NCI-H526 treated with DMSO at 0.1 percent for 48 hours (cell line): Measurements from ENCODE around the gene RDH16.
"Not testable (repeated sequence)": the region's sequence is repeated elsewhere in the genome, so short reads cannot be mapped to it uniquely, and the experiment has no call there.

ENCODE experiments used
- DNase-seq: peaks from one replicate; lab custom pipeline; 2025; lab: John Stamatoyannopoulos, UW

The RDH16 gene

DNA sequence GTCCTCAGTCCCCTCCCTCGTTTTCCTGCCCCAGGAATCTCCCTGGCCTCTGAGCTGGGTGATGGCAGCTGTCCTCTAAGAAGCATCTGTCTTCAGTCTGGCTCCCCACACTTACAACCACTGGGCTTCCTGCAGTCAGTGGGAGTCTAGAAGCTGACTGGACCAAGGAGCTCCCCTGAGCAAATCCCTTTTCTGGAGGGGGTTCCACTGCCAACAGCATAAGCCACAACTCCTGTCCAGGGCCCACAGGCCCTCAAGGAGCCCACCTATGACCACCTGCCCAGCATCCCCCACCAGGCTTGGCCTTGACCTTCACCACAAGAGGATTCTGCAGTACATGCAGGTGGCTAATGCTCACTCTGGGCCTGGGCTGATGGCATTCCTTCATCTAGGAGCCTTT, 4.1 kb downstream of the RDH16 start:
- DNase-seq: no peak

DNA sequence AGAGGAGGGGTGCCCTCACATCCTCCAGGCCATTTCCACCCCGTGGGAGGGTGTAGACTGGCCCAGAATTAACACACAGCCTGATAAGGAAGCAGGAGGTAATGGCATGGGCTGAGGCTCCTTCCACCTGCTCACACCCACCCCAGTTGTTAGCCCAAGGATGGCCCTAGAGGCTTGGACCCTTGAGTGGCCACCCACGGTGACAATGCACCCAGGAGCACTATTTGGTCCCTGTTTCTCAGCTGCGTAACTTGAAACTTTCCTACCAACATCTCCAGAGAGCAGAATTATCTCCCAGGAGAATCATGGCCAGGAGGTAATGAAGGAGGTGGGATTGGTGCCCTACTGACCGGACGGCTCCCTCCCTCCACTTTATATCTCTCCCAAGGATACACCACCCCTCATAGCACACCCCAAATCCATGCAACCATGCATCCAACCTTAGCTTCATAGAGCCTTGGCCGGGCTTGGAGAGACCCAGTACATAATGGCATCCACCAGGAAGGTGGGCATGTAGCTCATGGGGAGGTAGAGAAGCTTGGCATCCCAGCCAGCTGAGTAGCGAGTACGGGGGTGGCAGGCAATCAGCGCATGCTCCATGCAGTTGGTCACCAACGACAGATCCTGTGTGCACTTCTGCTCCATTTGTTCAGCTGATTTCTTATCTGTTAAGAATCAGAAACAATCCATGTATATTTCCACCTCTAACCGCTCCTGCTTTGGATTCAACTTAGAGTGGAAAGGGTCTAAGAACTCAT, 5.6 kb downstream of the RDH16 start:
- no peak for DNase-seq

DNA sequence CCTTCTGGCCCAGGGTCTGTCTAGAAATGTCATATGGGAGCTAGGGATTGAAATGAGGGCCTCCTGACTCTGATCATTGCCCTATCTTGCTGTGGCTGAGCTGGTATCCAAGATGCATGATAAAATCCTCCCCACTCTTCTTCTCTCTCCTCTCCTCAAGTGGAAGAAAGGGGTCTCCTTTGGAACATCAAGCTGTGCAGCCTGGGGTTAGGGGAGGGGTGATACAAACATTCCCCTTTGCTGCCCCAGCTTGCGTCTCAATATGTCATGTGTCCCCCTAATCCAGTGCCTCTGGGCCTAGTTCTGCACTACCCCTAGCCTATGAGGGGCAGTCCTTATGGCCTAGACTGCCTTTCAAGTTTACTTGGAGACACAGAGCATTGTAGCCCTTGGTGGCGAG, 8.5 kb downstream of the RDH16 start:
- DNase-seq: no peak

DNA sequence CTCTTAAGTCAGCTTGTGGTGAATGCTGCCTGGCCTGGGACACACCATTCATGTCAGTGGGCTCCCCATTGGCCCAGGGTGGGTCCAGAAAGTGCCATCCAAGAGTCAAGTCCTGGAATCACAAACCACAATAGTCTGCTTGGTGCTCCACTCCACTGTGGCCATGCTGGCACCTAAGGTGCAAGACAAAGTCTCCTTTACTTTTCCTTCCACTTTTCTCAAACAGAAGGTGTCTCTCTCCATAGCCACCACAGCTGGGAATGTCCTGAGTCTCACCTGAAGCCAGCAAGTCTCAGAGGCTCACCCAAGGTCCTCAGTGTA, 9.0 kb downstream of the RDH16 start:
- DNase-seq: no peak

DNA sequence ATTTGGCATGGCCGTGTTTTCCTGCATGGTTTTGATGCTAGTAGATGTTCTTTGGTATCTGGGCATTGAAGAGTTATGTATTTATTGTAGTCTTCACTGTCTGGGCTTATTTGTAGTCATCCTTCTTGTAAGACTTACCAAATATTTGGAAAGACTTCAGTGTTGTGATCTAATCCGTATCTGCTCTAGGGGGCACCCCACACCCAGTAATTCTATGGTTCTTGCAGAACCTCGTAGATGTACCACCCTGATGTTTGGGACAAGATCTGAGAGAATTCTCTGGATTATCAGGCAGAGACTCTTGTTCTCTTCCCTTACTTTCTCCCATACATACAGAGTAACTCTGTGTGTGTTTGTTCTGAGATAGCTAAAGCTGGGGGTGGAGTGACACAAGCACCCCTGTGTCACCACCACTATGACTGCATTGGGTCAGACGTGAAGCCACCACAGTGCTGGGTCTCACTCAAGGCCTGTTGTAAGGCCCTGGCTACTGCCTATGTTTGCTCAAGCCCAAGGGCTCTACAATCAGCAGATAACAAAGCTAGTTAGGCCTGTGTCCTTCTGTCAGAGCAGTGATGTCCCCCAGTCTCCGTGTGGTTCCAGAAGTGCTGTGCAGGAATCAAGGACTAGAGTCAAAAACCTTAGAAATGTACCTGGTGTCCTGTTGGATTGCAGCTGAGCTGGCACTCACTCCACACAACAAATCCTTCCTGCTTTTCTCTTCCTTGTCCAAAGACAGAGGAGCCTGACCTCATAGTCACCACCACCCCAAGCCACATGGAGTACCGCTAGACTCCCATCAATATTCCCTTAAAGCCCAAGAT, 9.6 kb downstream of the RDH16 start:
- no peak for DNase-seq

DNA sequence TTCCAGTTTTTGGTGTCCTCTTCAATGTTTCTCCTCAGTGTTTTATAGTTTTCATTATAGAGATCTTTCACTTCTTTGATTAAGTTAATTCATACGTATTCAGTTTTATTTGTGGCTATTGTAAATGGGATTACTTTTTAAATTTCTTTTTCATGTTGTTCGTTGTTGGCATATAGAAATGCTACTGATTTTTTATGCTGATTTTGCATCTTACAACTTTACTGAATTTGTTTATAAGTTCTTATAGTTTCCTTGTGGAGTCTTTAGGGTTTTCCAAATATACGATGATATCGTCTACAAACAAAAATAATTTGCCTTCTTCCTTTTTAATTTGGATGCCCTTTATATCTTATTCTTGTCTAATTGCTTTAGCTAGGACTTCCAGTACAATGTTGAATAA, 13.5 kb downstream of the RDH16 start:
- no peak for DNase-seq

DNA sequence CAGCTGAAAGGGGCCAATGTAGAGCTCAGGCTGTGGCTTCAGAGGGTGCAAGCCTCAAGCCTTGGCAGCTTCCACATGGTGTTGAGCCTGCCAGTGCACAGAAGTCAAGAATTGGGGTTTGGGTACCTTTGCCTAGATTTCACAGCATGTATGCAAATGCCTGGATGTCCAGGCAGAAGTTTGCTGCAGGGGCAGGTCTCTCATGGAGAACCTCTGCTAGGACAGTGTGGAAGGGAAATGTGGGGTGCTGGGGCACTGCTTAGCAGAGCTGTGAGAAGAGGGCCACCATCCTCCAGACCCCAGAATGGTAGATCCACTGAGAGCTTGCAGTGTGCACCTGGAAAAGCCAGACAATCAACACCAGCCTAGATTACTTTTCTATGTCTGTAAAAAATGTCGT, 14.0 kb downstream of the RDH16 start:
- DNase-seq: not testable (repeated sequence)

DNA sequence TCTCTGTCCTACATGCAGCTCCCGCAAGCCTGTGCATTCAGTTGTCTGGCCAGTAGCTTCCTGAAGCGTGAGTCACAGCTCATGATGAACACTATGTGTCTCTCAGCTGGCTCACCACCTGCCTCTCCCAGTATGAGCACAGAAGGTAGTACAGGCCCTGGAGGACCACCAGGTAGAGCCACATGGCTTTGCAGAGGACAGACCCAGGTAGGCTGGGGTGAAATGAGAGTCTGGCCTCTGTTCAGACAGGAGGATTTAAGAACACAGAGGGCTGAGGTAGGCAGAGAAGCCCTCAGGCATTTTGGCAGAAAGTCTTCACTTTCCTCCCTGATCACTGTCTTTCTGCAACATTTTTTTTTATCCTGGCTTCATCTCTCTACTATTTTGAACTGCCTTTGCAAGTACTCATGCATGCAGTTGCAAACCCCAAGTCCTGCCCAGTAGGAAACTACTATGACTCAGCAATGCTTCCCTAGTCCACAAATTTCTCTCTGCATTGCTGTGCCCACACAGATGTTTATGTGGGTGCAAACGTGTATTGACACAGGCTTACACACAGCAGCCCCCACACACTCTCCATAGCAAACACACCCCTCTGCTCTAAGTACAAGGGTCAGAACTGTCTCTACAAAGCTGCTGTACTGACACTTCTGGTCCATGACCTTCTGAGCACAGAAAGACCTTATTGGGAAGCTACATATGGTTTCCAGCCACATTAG, 15.9 kb downstream of the RDH16 start:
- no peak for DNase-seq

DNA sequence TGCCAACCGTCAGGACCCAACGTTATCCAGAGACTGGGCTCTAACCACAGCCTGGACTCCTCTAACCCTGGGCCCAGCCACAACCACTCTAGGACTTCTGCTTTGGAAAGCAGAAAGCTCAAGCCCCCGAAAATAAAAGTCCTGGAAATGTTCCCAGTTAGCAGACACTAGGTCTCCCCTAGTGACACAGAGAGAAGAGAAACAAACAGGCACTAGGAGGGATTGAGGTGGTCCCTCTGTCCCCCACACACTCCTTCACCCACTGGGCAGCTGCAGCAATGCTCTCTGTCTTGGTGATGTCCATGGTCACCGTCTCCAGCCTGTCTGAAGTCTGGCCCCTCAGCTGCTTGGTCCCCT, 16.5 kb downstream of the RDH16 start:
- not testable (repeated sequence) for DNase-seq

DNA sequence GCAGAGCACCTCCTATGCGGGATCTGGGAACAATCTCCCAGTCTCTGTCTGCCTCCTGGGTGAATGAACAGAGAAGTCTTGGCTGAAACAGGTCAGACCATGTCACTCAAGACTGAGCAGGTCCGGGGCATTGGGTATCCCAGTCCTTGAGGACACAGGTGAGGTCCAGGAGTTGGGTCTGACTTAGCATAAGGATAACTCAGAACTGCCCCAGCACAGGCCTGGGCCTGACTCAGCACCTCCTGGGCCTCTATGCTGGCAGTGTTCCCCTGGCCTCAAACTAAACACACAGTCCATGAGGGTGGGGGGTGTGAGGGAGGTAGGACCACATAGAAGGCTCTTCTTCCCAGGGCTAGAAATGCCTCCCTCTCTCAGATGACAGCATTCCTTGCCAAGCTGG, 21.7 kb downstream of the RDH16 start:
- no peak for DNase-seq

DNA sequence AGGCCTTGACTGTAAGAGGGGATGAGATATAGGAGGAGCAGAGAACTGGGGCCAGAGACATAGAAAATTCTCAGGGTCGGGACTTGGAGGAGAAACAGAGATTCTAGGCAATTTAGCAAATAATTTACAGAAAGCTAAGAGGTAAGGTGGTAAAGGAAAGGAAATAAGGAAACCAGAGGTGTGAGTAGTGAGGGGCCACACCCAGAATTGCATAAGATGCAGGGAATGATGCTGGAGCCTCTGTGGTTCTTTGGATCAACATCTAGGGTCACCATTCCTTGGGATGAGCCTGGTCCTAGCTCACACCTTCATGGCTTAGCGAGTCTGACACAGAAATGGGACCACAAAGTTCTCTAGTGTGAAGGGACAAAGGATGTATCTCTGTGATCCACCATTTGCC, 22.3 kb downstream of the RDH16 start:
- no peak for DNase-seq

DNA sequence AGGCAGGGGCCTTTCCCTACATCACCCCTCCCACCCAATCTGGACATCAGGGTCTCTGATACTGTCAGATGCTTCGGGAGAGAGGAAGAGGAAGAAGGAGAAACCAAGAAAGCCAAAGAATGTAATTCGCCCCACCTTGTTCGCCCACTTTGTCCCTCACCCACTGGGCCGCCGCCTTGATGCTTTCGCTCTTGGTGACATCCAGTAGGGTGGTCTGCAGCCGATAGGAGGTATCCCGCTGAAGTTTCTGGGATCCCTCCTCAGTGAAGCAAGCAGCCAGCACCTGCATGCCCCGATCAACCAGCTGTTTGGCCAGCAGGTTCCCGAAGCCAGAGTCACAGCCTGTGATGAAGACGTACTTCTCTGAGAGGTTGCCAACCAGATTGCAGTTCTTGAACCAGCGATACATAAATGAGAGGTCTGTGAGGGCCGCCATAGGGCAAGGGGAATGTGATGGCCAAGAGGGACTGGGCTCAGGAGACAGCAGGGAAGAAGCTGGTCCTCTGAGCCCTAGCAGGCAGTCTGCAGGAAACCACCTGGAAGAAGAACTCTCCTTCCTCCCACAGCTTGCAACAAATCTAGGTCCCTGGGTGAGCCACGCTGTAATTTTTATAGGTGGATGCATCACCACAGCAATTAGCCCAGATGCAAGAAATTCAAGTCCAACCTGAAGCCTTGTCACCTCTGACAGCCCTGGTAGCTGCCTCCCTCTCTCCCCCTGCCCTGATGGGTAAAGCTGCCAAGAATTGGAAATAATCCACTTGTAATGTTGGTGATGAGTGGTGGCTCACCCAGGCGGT, 23.4 kb downstream of the RDH16 start, which contains the start of gene SDR9C7:
TSS of gene SDR9C7 (minus strand) at position 583 of the 800 bp plus-strand sequence. CDS start at position 436, 147 bp downstream.
- DNase-seq: no peak

DNA sequence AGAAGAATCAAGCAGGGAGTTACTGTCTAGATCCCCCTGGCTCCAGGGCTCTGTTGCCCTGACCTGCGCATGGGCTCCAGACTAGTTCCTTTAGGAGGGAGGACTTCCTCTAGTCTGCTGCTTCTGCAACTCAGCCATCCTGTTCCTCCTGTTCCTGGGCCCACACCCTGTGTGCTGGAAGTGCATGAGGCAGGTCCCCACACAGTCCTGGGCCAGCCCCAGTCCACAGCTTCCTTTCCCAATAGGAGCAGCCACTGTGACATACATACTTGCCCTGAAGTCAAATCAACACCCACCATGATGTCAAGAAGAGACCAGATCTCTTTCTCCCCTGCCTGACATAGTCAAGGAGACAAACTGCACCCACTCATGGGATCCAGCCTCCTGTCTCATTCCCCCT, 24.5 kb downstream of the RDH16 start:
- no peak for DNase-seq

DNA sequence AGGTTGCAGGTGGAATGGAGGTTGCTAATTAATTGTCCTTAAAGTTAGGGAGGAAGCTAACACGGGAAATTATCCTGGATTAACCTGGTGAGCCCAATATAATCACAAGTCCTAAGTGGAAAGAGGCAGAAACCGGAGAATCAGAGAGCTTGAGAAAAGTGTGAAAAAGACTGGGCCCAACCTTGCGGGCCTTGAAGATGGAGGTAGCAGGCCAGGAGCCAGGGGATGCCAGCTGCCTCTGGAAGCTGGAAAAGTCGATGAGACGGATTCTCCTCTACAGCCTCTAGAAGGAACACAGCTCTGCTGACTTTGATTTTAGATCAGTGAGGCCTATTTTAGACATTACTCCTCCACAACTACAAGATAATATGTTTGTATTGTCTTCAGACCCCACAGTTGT, 25.3 kb downstream of the RDH16 start:
- DNase-seq: no peak

DNA sequence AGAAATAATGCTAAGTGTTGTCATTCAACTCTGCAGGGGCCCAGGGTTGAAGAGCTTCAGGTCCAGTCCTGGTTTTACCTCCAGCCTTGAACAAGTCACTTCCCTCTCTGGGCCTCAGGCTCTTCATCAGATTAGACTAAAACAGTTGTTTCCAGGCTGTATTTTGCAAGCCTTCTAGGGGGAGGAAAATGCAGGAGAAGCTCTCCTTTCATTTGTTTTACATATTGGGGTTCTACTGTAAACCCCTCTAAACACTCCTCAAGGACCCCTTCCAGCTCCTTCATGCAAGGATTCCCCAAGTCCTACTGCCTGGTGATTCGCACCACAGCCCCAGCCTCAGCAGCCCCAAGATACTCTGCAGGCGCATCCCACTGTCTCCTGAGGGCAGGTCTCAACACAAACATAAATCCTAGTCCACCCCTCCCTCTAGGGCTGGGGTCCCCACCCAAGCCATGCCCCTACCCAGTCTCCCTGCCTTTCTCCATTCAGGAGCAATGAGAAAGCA, 25.9 kb downstream of the RDH16 start:
- no peak for DNase-seq

DNA sequence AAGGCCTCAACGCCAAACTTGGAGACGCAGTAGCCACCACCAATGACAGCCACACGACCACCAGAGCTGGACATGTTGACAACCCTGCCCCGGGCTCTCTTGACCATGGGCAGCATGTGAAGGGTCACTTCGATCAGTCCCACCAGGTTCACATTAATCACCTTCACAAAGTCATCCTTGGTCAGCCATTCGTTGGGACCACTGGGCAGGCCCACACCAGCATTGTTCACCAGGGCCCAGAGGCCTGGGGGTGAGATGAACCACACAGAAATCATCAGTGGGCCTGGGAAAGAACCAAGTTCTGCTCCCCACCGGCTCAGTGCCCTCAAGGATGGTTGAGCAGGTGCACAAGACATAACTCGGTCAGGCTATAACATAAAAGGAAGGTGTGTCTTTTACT, 27.2 kb downstream of the RDH16 start:
- no peak for DNase-seq

DNA sequence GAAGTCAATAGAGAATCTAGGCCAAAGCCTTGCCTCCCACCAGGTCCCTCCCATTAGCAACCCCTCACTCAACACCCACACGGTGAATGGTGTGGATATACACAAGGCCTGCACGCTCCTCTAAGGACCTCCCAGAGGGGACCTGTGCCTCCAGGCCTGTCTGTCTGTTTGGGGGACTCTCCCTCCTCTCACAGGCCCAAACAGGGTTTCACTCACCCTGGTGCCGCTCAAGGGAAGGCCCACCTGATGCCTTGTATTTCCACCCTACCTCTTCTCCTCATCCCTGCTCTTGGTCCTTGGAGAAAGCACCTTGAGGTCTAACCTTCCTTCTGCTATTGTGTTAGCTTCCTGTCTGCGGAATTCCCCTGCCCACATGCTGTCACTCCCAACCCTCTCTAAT, 27.6 kb downstream of the RDH16 start:
- DNase-seq: no peak

DNA sequence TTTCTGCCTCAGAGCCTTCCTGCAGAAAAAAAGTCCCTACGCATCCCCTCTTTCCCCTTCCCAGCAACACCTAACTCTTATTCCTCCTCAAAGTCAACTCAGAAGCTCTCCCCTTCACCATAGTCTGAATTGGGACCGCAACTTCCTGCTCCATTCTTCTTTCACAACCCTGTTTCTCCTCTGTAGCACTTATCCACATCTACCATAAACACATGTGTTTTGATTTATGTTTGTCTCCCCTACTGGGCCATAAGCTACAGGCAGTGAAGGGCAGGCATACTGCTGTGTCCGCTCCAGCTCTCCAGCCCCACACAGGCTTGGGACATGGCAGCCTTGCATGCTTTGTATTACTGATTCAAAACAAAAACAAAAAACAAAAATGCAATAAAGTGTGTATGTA, 29.1 kb downstream of the RDH16 start:
- DNase-seq: no peak

DNA sequence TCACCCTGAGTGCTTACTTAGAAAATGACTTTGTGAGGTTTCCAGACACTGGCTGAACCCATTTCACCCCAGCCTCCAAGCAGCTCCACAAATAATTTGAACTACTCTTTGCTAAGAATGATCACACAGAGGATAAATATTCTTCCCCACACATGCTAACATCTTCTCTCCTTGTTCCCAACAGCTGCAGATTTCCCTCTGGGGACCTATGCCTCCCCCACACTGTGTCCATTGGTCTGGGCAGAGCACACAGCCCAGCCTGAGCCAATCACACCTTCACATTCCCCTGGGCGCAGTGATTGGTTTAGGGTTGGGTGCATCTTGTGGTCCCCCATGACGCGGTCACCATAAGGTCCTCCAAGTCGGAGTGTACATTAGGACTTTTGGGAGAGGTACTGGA, 30.1 kb downstream of the RDH16 start:
- no peak for DNase-seq

DNA sequence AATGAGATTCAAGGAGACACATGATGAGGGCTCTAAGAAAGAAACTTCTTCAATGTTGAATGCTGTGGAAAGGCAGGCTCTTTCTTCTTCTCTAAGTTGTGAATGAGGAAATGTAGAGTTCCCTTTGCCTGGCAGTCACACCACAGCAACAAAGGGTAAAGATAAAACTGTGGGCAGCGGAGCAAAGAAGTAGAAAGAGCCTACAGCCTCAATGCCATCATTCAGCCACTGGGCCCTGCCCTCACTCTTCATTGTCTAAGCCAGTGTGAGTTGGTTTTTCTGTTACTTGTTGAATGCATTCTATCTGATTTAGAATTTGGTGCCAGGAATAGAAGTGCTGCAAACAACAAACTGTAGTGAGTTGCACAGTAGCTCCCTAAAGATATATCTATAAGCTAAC, 35.4 kb downstream of the RDH16 start:
- no peak for DNase-seq

DNA sequence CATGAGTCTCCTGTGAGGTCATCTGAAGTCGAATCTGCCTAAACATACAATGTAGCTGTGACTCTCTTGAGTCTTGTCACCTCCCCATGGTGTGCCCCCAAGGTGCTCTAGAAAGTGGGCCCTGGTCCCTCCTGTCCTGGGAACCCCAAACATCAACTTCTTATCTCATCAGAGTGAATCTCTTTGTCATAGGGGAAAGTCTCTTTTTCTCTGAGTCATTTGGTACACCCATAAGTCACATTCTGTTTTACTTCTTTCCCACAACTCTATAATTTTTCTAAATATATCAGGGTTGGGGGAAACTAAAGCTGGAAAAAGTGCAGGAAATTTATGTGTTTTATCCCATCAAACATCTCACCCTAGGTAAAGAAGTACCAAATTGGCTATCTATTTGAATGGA, 36.1 kb downstream of the RDH16 start:
- DNase-seq: no peak

DNA sequence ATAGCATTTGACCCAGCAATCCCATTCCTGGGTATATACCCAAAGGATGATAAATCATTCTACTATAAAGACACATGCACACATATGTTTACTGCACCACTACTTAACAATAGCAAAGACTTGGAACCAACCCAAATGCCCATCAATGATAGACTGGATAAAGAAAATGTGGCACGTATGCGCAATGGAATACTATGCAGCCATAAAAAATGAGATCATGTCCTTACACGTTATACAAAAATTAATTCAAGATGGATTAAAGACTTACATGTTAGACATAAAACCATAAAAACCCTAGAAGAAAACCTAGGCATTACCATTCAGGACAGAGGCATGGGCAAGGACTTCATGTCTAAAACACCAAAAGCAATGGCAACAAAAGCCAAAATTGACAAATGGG, 39.3 kb downstream of the RDH16 start:
- not testable (repeated sequence) for DNase-seq
